HuH-7.5 (cell line): ENCODE results near the gene CCDC73.
"Not testable (repeated sequence)": the region's sequence is repeated elsewhere in the genome, so short reads cannot be mapped to it uniquely, and the experiment has no call there.

Source experiments
- DNase-seq: peaks from one replicate; pipeline ENCODE4 v3.0.0; 2011; ENCODE audit warnings: low spot score

CCDC73 gene

GRCh38 chr11:32794439-32794838, at the start of gene CCDC73:
TSS of gene CCDC73 (minus strand) at chr11:32794662. CDS start at chr11:32760243, 34,419 bp downstream.
- DNase-seq = no peak

- no peak for DNase-seq
Measured at GRCh38 chr11:32843544-32843943, 49.1 kb upstream of the CCDC73 start.

- DNase-seq = no peak
Measured at GRCh38 chr11:32840587-32840986, 46.1 kb upstream of the CCDC73 start.

GRCh38 chr11:32839308-32839707, 44.8 kb upstream of the CCDC73 start:
- DNase-seq = no peak

GRCh38 chr11:32838505-32839274, 44.2 kb upstream of the CCDC73 start:
- DNase-seq = no peak

GRCh38 chr11:32836946-32837345, 42.5 kb upstream of the CCDC73 start:
- DNase-seq = no peak

- no peak for DNase-seq
Measured at GRCh38 chr11:32833921-32834320, 39.5 kb upstream of the CCDC73 start.

- no peak for DNase-seq
Measured at GRCh38 chr11:32831221-32831620, 36.8 kb upstream of the CCDC73 start.

GRCh38 chr11:32830796-32831195, 36.3 kb upstream of the CCDC73 start:
- DNase-seq = no peak

GRCh38 chr11:32830413-32830738, 35.9 kb upstream of the CCDC73 start:
- DNase-seq = peak; percentile 59

GRCh38 chr11:32829680-32830412, 35.4 kb upstream of the CCDC73 start, which contains the start of gene PRRG4:
TSS of gene PRRG4 (plus strand) at chr11:32829927. CDS start at chr11:32830530, 603 bp downstream.
- DNase-seq = peak; percentile 34

- no peak for DNase-seq
Measured at GRCh38 chr11:32829157-32829679, 34.8 kb upstream of the CCDC73 start.

GRCh38 chr11:32827276-32827675, 32.8 kb upstream of the CCDC73 start:
- no peak for DNase-seq

- no peak for DNase-seq
Measured at GRCh38 chr11:32826113-32826512, 31.7 kb upstream of the CCDC73 start.

GRCh38 chr11:32823617-32824016, 29.2 kb upstream of the CCDC73 start:
- DNase-seq = not testable (repeated sequence)

- no peak for DNase-seq
Measured at GRCh38 chr11:32821917-32822560, 27.6 kb upstream of the CCDC73 start.

- DNase-seq = no peak
Measured at GRCh38 chr11:32821517-32821916, 27.1 kb upstream of the CCDC73 start.

GRCh38 chr11:32820497-32820896, 26.0 kb upstream of the CCDC73 start:
- no peak for DNase-seq

- DNase-seq = no peak
Measured at GRCh38 chr11:32819187-32819586, 24.7 kb upstream of the CCDC73 start.

GRCh38 chr11:32817852-32818183, 23.4 kb upstream of the CCDC73 start:
- DNase-seq = no peak

GRCh38 chr11:32817181-32817851, 22.9 kb upstream of the CCDC73 start:
- no peak for DNase-seq

GRCh38 chr11:32809313-32809712, 14.9 kb upstream of the CCDC73 start:
- DNase-seq = peak; percentile 28
